GM18498 (cell line): ENCODE data around the gene ZRANB1.

Experiments
- ATAC-seq: cut with Tn5 transposase; IDR thresholded peaks from one replicate; pipeline ENCODE4 v1.9.1; 2021; ENCODE audit warnings: mild to moderate bottlenecking, moderate library complexity; ENCODE audit not compliant: unreplicated experiment

The ZRANB1 gene

GRCh38 chr10:125032474-125033020 is 90.6 kb downstream of the ZRANB1 start:
- ATAC-seq: no peak

- ATAC-seq: no peak
These were observed 91.4 kb downstream of the ZRANB1 start for GRCh38 chr10:125033146-125033924.

GRCh38 chr10:125034675-125035074 is 92.8 kb downstream of the ZRANB1 start:
- ATAC-seq: no peak

- no peak for ATAC-seq
These were observed 93.2 kb downstream of the ZRANB1 start for GRCh38 chr10:125035136-125035535.

GRCh38 chr10:125035588-125036295 is 93.8 kb downstream of the ZRANB1 start:
- ATAC-seq: no peak

GRCh38 chr10:125037145-125037877 is 95.4 kb downstream of the ZRANB1 start:
- ATAC-seq: no peak
